HEK293 (cell line): ENCODE data around the gene CABCOCO1.

Experiments
- ATF2 ChIP-seq: fragments of 450-650 bp; formaldehyde crosslinking; IDR thresholded peaks from 2 replicates; pipeline ENCODE4 v1.5.1; 2016; ENCODE audit warnings: missing biosample characterization, missing genetic modification characterization, low read depth
- KLF10 ChIP-seq: fragments of 450-650 bp; IDR thresholded peaks from 2 replicates; pipeline ENCODE4 v1.5.1; 2018; ENCODE audit warnings: missing biosample characterization, mild to moderate bottlenecking, missing genetic modification characterization
- KLF16 ChIP-seq: fragments of 450-650 bp; formaldehyde crosslinking; IDR thresholded peaks from 2 replicates; pipeline ENCODE4 v1.5.1; 2017; ENCODE audit warnings: missing biosample characterization, missing genetic modification characterization
- TRIM28 ChIP-seq: IDR thresholded peaks from 2 replicates; pipeline ENCODE4 v1.6.1; 2011; ENCODE audit warnings: low read length, control low read depth, borderline replicate concordance
- TSHZ1 ChIP-seq: fragments of 450-650 bp; formaldehyde crosslinking; IDR thresholded peaks from 2 replicates; pipeline ENCODE4 v1.5.1; 2016; ENCODE audit warnings: missing biosample characterization, missing genetic modification characterization, borderline replicate concordance
- ZBTB20 ChIP-seq: fragments of 450-650 bp; formaldehyde crosslinking; IDR thresholded peaks from 2 replicates; pipeline ENCODE4 v1.5.1; 2016; ENCODE audit warnings: missing biosample characterization, missing genetic modification characterization
- ZBTB26 ChIP-seq: fragments of 450-650 bp; formaldehyde crosslinking; optimal IDR thresholded peaks from 2 replicates; pipeline ENCODE3; 2016; ENCODE audit warnings: missing biosample characterization, mild to moderate bottlenecking, missing genetic modification characterization
- ZFP3 ChIP-seq: fragments of 450-650 bp; formaldehyde crosslinking; IDR thresholded peaks from 2 replicates; pipeline ENCODE4 v1.5.1; 2016; ENCODE audit warnings: low read depth, missing biosample characterization, missing genetic modification characterization
- ZFP41 ChIP-seq: fragments of 450-650 bp; formaldehyde crosslinking; IDR thresholded peaks from 2 replicates; pipeline ENCODE4 v1.5.1; 2016; ENCODE audit warnings: missing biosample characterization, missing genetic modification characterization, borderline replicate concordance
- ZNF132 ChIP-seq: fragments of 450-650 bp; formaldehyde crosslinking; IDR thresholded peaks from 2 replicates; pipeline ENCODE4 v1.5.1; 2017; ENCODE audit warnings: missing biosample characterization, missing genetic modification characterization, borderline replicate concordance
- ZNF16 ChIP-seq: fragments of 450-650 bp; formaldehyde crosslinking; IDR thresholded peaks from 2 replicates; pipeline ENCODE4 v1.5.1; 2016; ENCODE audit warnings: low read depth, missing biosample characterization, missing genetic modification characterization
- ZNF175 ChIP-seq: fragments of 450-650 bp; formaldehyde crosslinking; IDR thresholded peaks from 2 replicates; pipeline ENCODE4 v1.5.1; 2016; ENCODE audit warnings: missing biosample characterization, missing genetic modification characterization
- ZNF18 ChIP-seq: fragments of 450-650 bp; formaldehyde crosslinking; IDR thresholded peaks from 2 replicates; pipeline ENCODE4 v1.5.1; 2016; ENCODE audit warnings: missing biosample characterization, missing genetic modification characterization
- ZNF24 ChIP-seq: fragments of 450-650 bp; formaldehyde crosslinking; IDR thresholded peaks from 2 replicates; pipeline ENCODE4 v1.5.1; 2016; ENCODE audit warnings: missing biosample characterization, missing genetic modification characterization
- ZNF366 ChIP-seq: fragments of 450-650 bp; formaldehyde crosslinking; conservative IDR thresholded peaks from 2 replicates; pipeline ENCODE4 v1.5.1; 2016; ENCODE audit warnings: missing biosample characterization, missing genetic modification characterization
- ZNF37A ChIP-seq: fragments of 450-650 bp; IDR thresholded peaks from 2 replicates; pipeline ENCODE4 v1.5.1; 2018; ENCODE audit warnings: missing biosample characterization, missing genetic modification characterization
- ZNF391 ChIP-seq: fragments of 450-650 bp; formaldehyde crosslinking; IDR thresholded peaks from 2 replicates; pipeline ENCODE4 v1.5.1; 2016; ENCODE audit warnings: low read depth, missing biosample characterization, missing genetic modification characterization, borderline replicate concordance
- ZNF423 ChIP-seq: fragments of 450-650 bp; formaldehyde crosslinking; IDR thresholded peaks from 2 replicates; pipeline ENCODE4 v1.5.1; 2016; ENCODE audit warnings: missing biosample characterization, missing genetic modification characterization
- ZNF449 ChIP-seq: fragments of 450-650 bp; formaldehyde crosslinking; IDR thresholded peaks from 2 replicates; pipeline ENCODE4 v1.5.1; 2017; ENCODE audit warnings: missing biosample characterization, mild to moderate bottlenecking, missing genetic modification characterization, moderate library complexity
- ZNF510 ChIP-seq: fragments of 450-650 bp; formaldehyde crosslinking; IDR thresholded peaks from 2 replicates; pipeline ENCODE4 v1.5.1; 2018; ENCODE audit warnings: mild to moderate bottlenecking, missing genetic modification characterization, missing biosample characterization; ENCODE audit not compliant: insufficient replicate concordance
- ZNF639 ChIP-seq: fragments of 450-650 bp; formaldehyde crosslinking; IDR thresholded peaks from 2 replicates; pipeline ENCODE4 v1.5.1; 2016; ENCODE audit warnings: missing biosample characterization, missing genetic modification characterization
- ZNF654 ChIP-seq: fragments of 450-650 bp; formaldehyde crosslinking; IDR thresholded peaks from 2 replicates; pipeline ENCODE4 v1.5.1; 2016; ENCODE audit warnings: low read depth, missing biosample characterization, missing genetic modification characterization
- ZNF670 ChIP-seq: fragments of 450-650 bp; formaldehyde crosslinking; IDR thresholded peaks from 2 replicates; pipeline ENCODE4 v1.5.1; 2016; ENCODE audit warnings: missing biosample characterization, missing genetic modification characterization, low read depth
- ZNF76 ChIP-seq: fragments of 450-650 bp; formaldehyde crosslinking; IDR thresholded peaks from 2 replicates; pipeline ENCODE4; 2016; ENCODE audit warnings: low read depth, missing biosample characterization, missing genetic modification characterization, borderline replicate concordance
- ZNF768 ChIP-seq: fragments of 450-650 bp; formaldehyde crosslinking; IDR thresholded peaks from 2 replicates; pipeline ENCODE4 v1.5.1; 2018; ENCODE audit warnings: missing biosample characterization, mild to moderate bottlenecking, missing genetic modification characterization
- ZXDB ChIP-seq: fragments of 450-650 bp; formaldehyde crosslinking; IDR thresholded peaks from 2 replicates; pipeline ENCODE4 v1.5.1; 2016; ENCODE audit warnings: missing biosample characterization, missing genetic modification characterization
- TF ChIP-seq, protein P1 (sequence below): fragments of 450-650 bp; formaldehyde crosslinking; IDR thresholded peaks from 2 replicates; pipeline ENCODE4 v1.5.1; 2017; ENCODE audit warnings: missing biosample characterization, missing genetic modification characterization

CABCOCO1 gene

GRCh38 chr10:61750943-61751471 is 88.3 kb downstream of the CABCOCO1 start (continued):
- no peak for TF ChIP-seq ZNF449 (tag by site-specific recombination)
- TF ChIP-seq ZNF391 (tag by site-specific recombination), result no peak
- TF ChIP-seq ZXDB (tag by site-specific recombination), result 0 out of 2 replicates have a peak, but pooled peaks have one; percentile 17
- TF ChIP-seq ZNF16, result no peak
- no peak for TF ChIP-seq KLF10
- no peak for TF ChIP-seq ZBTB20 (tag by site-specific recombination)
- no peak for TF ChIP-seq ZNF670 (tag by site-specific recombination)
- TF ChIP-seq ZNF654 (tag by site-specific recombination), result peak; percentile 47
- TF ChIP-seq ZNF366 (tag by site-specific recombination), result 0 out of 2 replicates have a peak, but pooled peaks have one; percentile 27
- TF ChIP-seq ZFP3 (tag by site-specific recombination), result no peak
- no peak for TF ChIP-seq ZNF76
- TF ChIP-seq ZNF768 (tag by site-specific recombination), result no peak
- no peak for TF ChIP-seq TRIM28
- no peak for TF ChIP-seq ZNF18
- no peak for TF ChIP-seq ZBTB26
- TF ChIP-seq ZNF37A (tag by site-specific recombination), result no peak
- no peak for TF ChIP-seq ZNF132
- TF ChIP-seq ZNF175 (tag by site-specific recombination), result no peak
- no peak for TF ChIP-seq ATF2 (tag by site-specific recombination)
- TF ChIP-seq ZNF510 (tag by site-specific recombination), result no peak
- no peak for TF ChIP-seq ZNF24 (tag by site-specific recombination)
- no peak for TF ChIP-seq ZNF423 (tag by site-specific recombination)
- TF ChIP-seq ZFP41 (tag by site-specific recombination), result no peak
- TF ChIP-seq, protein P1, sequence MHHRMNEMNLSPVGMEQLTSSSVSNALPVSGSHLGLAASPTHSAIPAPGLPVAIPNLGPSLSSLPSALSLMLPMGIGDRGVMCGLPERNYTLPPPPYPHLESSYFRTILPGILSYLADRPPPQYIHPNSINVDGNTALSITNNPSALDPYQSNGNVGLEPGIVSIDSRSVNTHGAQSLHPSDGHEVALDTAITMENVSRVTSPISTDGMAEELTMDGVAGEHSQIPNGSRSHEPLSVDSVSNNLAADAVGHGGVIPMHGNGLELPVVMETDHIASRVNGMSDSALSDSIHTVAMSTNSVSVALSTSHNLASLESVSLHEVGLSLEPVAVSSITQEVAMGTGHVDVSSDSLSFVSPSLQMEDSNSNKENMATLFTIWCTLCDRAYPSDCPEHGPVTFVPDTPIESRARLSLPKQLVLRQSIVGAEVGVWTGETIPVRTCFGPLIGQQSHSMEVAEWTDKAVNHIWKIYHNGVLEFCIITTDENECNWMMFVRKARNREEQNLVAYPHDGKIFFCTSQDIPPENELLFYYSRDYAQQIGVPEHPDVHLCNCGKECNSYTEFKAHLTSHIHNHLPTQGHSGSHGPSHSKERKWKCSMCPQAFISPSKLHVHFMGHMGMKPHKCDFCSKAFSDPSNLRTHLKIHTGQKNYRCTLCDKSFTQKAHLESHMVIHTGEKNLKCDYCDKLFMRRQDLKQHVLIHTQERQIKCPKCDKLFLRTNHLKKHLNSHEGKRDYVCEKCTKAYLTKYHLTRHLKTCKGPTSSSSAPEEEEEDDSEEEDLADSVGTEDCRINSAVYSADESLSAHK (tag by site-specific recombination), result no peak
- no peak for TF ChIP-seq ZNF639 (tag by site-specific recombination)
- no peak for TF ChIP-seq TSHZ1
- TF ChIP-seq KLF16 (tag by site-specific recombination), result no peak
